Esophagus squamous epithelium (tissue), 4 donors: ENCODE results near the gene GFOD2.

ENCODE experiments used
- CTCF ChIP-seq, 6 experiments: fragments of 450-650 bp in 4 of 6; fragments of 200-600 bp in 2 of 6; sonication (generic) in 2 of 6; IDR thresholded peaks; one replicate each; pipeline ENCODE4 v1.5.1; 2016 to 2019; ENCODE audit warnings: antibody characterized with exemption in 6 of 6, mild to moderate bottlenecking in 4 of 6, moderate library complexity in 4 of 6
- POLR2A ChIP-seq, 4 donors: fragments of 450-650 bp; IDR thresholded peaks; one replicate each; pipeline ENCODE4 v1.6.1; 2017; ENCODE audit warnings: antibody characterized with exemption in 4 of 4, mild to moderate bottlenecking in 4 of 4, moderate library complexity in 3 of 4

- TF ChIP-seq CTCF (IDR thresholded peaks at IDR 0.05) (no peak), POLR2A (IDR thresholded peaks at IDR 0.05) (no peak)
These were observed 70.2 kb downstream of the GFOD2 start for GRCh38 chr16:67648764-67649407.
